HL-60/S4 (cell line): ENCODE data around the gene TOR1B.

Source experiments
- in situ Hi-C: fragments of 300-500 bp; cut with MboI; formaldehyde crosslinking; loops from 2 replicates; pipeline ENCODE4 v1.14.3; 2022; ENCODE audit warnings: low sequenced_read_pairs

Gene TOR1B

GRCh38 chr9:129839324-129840023 is 36.5 kb downstream of the TOR1B start:
- in situ Hi-C loops, result no loop called here

- in situ Hi-C loops, result no loop called here
These were observed 37.0 kb downstream of the TOR1B start for GRCh38 chr9:129840034-129840433.

DNA sequence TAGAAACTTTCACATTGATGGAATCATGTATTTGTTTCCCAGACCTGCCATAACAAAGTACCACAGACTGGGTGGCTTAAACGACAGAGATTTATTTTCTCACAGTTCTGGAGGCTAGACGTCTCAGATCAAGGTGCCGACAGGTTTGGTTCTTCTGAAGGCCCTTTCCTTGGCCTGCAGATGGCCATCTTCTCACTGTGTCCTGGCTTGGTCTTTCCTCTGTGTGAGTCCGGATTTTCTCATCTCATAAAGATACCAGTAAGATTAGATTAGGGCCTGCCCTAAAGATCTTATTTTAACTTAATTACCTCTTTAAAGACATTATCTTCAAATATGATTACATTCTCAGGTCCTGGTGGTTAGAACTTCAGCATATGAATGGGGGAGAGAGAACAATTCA is 38.1 kb downstream of the TOR1B start:
- in situ Hi-C loops, result no loop called here

- in situ Hi-C loops, result no loop called here
These were observed 42.4 kb downstream of the TOR1B start for GRCh38 chr9:129845373-129845772.

GRCh38 chr9:129848712-129849441 is 45.9 kb downstream of the TOR1B start:
- in situ Hi-C loops, result no loop called here

DNA sequence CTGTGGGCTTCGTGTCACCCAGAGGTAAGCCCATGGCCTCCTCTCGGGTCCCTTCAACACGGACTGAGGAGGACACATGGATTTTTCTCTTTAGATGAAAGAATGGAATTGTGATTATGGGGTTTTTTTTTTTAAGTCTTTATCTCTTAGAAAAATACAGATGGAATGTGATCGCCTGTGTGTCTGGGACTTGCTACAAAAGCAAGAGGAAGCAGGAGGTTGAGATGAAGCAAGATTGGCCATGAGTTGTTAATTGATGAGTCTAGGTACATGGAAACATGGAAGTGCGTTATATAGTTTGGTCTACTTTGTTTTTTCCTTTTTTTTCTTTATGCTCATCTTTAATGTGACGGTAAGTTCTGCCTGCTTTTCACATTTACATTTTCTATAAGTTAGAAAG is 46.9 kb downstream of the TOR1B start:
- in situ Hi-C loops, result no loop called here

- in situ Hi-C loops, result no loop called here
These were observed 48.0 kb downstream of the TOR1B start for GRCh38 chr9:129850821-129851550.

- in situ Hi-C loops, result no loop called here
These were observed 48.8 kb downstream of the TOR1B start for GRCh38 chr9:129851821-129852220.

DNA sequence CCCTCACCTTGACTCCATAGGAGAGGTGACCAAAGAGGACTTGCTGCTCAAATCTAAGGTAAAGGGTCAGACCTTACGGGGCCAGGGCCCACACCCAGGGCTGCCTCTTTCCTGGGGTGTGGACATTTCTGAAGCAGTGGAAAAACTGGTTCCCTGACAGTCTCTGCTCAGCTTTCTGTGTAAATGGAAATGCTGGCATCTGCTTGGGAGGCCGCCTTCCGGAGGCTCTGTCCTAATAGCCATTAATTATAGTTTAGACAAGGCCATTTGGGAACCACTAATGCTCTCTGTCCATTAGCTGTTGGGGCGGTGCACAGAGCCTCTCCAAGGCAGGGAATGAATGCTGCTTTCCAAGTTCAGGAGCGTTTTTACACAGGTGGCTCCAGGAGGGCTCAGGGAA is 49.6 kb downstream of the TOR1B start:
- in situ Hi-C loops, result no loop called here

- in situ Hi-C loops, result no loop called here
These were observed 50.6 kb downstream of the TOR1B start for GRCh38 chr9:129853614-129854013.

DNA sequence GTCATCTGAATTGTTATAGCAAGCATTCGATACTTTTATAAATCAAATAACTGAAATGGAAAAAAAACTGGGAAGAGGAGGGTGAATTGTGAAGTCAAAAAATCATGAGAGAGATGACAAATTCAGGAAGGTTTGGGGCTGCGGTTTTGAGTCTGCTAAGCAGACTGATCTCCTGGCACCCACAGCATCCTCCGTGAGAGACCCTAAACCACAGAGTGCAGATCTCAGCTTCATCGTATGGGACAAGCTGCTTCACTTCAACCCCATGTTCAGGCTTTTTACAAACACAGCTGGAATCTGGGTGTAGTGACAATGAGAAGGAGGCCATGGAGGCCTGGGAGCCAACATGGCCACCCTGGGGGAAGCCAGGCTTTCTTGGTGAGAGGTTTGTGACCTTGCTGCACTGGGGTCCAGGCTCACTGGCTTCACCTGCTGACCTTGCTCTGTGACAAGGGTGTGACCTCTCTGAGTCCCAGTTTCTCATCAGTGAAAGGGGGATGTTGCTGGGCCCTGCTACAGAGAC is 51.7 kb downstream of the TOR1B start:
- in situ Hi-C loops, result no loop called here

- in situ Hi-C loops, result no loop called here
These were observed 54.2 kb downstream of the TOR1B start for GRCh38 chr9:129857207-129857606.

GRCh38 chr9:129858167-129858962 is 55.4 kb downstream of the TOR1B start:
- in situ Hi-C loops, result no loop called here
